ENCODE results near the gene SHLD1.

- TF ChIP-seq, protein P1, sequence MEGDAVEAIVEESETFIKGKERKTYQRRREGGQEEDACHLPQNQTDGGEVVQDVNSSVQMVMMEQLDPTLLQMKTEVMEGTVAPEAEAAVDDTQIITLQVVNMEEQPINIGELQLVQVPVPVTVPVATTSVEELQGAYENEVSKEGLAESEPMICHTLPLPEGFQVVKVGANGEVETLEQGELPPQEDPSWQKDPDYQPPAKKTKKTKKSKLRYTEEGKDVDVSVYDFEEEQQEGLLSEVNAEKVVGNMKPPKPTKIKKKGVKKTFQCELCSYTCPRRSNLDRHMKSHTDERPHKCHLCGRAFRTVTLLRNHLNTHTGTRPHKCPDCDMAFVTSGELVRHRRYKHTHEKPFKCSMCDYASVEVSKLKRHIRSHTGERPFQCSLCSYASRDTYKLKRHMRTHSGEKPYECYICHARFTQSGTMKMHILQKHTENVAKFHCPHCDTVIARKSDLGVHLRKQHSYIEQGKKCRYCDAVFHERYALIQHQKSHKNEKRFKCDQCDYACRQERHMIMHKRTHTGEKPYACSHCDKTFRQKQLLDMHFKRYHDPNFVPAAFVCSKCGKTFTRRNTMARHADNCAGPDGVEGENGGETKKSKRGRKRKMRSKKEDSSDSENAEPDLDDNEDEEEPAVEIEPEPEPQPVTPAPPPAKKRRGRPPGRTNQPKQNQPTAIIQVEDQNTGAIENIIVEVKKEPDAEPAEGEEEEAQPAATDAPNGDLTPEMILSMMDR (IDR thresholded peaks at IDR 0.05), result no peak
- TF ChIP-seq POLR2AphosphoS5 (IDR thresholded peaks at IDR 0.05), result peak; percentile 97
- TF ChIP-seq POLR2A (IDR thresholded peaks at IDR 0.05), result no peak
These were observed 16.0 kb downstream of the SHLD1 start for GRCh38 chr20:5766085-5766764.
